ENCODE data around the gene SLC35B2. TPM values are rescaled to one million over a fixed set of nuclear protein-coding genes. Genes with fewer than 3 reads are reported as not detected.

The SLC35B2 gene, protein sequence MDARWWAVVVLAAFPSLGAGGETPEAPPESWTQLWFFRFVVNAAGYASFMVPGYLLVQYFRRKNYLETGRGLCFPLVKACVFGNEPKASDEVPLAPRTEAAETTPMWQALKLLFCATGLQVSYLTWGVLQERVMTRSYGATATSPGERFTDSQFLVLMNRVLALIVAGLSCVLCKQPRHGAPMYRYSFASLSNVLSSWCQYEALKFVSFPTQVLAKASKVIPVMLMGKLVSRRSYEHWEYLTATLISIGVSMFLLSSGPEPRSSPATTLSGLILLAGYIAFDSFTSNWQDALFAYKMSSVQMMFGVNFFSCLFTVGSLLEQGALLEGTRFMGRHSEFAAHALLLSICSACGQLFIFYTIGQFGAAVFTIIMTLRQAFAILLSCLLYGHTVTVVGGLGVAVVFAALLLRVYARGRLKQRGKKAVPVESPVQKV
- total RNA-seq (ENCODE audit: low replicate concordance): 56.4 and 60.8 TPM in 2 replicates

DNA sequence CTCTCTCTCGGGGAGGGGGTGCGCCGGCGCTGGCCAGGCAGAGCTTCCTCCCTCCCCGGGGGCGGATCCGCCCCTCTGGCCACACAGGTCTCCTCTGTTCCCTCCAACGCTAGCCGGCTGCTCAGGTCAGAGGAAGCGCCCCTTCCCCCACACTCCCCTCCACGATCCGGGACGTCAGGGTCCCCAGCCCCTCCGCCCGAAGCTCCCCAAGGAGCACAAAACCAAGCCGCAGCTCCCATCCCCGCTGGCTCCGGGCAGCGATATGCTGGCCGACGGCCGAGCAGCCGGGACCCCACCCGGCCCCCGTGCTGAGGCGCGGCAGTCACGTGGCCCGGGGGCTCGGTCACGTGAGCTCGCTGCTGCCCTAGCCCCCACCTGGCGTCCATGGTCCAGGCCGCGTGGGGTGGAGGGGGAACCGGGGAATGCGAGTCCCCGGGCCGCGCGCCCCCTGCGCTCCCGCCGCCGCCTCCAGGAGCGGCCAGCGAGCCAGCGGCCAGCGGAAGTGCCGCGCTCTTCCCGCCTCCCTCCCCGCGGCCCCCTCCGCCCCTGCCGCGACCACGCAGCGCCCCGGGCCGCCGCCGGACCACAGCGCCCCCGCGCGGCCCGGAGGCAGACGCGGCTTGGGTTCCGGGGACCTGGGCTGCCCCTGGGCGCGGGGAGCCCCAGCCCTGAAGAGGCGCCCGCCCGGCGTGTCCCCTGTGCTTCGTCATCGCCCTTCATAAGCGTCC, at the start of gene SLC35B2:
SLC35B2 (minus strand) TSS at position 504 of the 728 bp plus-strand sequence; CDS start at position 386, 118 bp downstream.
- peak; percentile 56 for DNase-seq (ENCODE audit: low read depth)
- H3K4me3 ChIP-seq (ENCODE audit: low read depth, low read length): peak within 1 kb of the TSS; percentile 92
- TF ChIP-seq, protein P1, sequence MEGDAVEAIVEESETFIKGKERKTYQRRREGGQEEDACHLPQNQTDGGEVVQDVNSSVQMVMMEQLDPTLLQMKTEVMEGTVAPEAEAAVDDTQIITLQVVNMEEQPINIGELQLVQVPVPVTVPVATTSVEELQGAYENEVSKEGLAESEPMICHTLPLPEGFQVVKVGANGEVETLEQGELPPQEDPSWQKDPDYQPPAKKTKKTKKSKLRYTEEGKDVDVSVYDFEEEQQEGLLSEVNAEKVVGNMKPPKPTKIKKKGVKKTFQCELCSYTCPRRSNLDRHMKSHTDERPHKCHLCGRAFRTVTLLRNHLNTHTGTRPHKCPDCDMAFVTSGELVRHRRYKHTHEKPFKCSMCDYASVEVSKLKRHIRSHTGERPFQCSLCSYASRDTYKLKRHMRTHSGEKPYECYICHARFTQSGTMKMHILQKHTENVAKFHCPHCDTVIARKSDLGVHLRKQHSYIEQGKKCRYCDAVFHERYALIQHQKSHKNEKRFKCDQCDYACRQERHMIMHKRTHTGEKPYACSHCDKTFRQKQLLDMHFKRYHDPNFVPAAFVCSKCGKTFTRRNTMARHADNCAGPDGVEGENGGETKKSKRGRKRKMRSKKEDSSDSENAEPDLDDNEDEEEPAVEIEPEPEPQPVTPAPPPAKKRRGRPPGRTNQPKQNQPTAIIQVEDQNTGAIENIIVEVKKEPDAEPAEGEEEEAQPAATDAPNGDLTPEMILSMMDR (IDR thresholded peaks at IDR 0.05; ENCODE audit: insufficient read depth, low read length): peak; percentile 50

DNA sequence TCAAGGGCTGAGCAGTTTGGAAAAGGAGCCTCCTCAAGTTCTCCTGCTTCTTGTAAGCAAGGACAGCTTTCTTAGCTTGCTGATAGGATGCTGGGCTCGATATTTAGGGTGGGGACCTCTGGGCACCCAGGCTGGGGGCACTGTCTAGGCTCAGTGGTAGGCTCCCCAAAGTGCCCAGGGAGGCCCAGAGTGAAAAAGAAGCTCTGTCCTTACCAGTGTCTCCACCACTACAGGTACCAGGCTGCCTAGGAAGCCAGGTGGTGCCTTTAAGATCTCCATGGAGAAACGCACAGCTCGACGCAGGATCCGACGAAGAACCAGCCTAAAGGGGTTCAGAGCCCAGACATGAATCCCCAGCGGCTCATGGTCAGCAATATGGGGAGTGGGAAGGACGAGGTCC, 49.4 kb upstream of the SLC35B2 start:
- TF ChIP-seq, protein P1 (IDR thresholded peaks at IDR 0.05; ENCODE audit: insufficient read depth, low read length): no peak
- no peak overlapping the region for H3K4me3 ChIP-seq (ENCODE audit: low read depth, low read length)

DNA sequence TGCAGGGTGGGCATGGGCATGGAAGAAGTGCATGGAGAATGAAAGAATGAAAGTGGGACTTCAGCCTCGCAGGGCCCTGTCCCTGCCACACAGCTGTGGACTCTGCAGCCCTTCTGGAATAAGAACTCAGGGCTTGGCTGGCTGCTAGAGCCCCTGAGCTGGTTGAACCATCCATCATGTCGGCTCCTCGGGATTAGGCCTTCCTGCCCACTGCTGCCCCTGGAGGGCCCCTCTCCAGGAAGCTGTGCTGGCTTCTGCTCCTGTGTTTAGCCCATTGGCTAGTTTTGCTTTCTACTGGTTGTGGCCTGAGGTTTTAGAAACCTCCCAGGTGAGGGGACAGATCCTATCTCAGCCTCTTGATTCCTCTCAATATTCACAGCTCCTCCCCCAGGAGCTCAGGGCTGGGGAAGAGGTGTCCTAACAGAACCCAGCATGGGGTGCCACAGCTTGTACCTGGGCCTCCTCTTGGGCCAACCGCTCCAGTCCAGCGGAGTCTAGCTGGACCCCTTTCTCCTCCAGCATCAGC, 47.9 kb upstream of the SLC35B2 start:
- H3K4me3 ChIP-seq (ENCODE audit: low read depth, low read length): no peak overlapping the region
- no peak for DNase-seq (ENCODE audit: low read depth)
- TF ChIP-seq, protein P1 (IDR thresholded peaks at IDR 0.05; ENCODE audit: insufficient read depth, low read length): no peak

More for the DNA sequence above, 49.4 kb upstream of the SLC35B2 start:
- no peak for DNase-seq (ENCODE audit: low read depth)

DNA sequence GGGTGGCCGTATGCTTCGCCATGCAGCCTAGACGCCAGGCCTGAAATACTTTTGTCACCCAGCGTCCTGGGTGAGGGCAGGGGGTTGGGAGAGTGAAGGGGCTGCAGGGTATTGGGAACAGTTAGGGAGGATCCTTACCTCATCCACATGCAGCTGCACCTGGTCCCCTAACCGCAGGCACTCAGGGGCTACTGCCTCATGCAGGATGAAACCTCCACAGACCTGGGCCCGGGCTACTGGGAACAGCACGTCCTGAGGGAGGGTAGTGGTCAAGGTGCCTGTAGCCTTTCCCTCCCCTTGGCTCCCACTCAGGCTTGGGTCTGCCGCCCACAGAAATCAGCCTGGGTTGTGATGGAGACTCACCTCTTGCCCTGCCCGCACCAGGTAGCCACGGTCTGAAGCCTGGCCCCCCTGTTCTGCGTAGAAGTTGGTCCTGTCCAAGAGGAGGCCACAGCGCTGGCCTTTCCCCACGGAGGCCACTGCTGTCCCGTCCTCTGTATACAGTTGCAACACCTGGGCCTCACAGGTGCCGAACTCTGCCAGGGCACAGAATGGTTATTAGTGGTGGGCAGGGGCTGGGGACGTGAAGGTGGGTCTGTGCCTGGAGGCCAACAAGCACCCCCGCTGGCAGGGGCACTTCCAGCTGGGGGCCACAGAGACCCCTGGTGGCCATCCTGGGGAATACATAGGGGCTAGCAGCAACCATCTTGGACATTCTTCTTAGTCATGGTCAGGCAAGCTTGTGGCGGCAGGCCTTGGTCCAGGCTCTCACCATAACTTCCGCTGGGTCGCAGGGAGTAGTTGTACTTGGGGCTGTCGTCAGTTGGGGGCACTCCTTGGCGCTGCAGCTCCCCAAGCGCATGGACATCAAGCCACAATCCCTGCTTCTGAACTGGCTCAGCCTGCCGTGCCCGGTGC, 47.2 kb upstream of the SLC35B2 start:
- H3K4me3 ChIP-seq (ENCODE audit: low read depth, low read length): no peak overlapping the region
- DNase-seq (ENCODE audit: low read depth): peak; percentile 28
- TF ChIP-seq, protein P1 (IDR thresholded peaks at IDR 0.05; ENCODE audit: insufficient read depth, low read length): peak; percentile 78

DNA sequence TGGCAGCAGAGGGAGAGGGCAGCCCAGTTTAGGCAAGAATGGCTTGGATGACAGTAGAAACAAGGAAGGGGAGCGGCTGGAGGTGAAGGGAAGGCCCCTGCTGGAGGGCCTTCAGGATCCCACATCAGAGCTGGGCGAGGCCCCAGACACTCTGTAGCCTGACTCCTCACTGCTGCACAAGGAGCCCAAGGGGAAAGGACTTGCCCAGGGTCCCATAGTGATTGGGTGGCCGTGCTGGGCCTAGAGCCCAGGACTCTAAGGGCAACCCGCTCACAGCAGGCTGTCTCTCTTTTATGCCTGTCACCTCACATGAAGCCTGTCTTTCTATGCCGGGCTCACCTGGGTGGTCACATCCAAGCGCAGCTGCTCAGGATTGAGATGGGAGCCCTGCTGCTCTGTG, 46.5 kb upstream of the SLC35B2 start:
- no peak overlapping the region for H3K4me3 ChIP-seq (ENCODE audit: low read depth, low read length)
- no peak for DNase-seq (ENCODE audit: low read depth)
- TF ChIP-seq, protein P1 (IDR thresholded peaks at IDR 0.05; ENCODE audit: insufficient read depth, low read length): no peak

DNA sequence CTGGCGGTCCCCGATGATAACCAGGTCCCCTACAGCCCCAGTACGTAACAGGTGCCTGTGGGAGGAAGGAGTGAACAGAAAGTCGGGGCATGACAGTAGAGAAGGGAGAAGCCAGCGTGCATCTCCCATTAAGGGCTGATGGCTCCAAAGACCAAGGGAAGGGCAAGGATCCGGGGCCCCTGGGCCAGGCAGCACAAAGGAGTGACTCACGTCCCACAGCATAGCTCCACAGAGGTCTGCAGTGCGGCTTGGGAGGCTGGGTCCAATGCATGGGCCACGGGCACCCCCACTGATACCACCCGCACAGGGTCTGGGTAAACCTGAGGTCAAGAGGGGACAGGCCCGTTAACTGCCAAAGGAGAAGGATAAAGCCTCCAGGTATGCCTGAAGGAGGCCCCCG, 45.5 kb upstream of the SLC35B2 start:
- TF ChIP-seq, protein P1 (IDR thresholded peaks at IDR 0.05; ENCODE audit: insufficient read depth, low read length): no peak
- no peak for DNase-seq (ENCODE audit: low read depth)
- no peak overlapping the region for H3K4me3 ChIP-seq (ENCODE audit: low read depth, low read length)

Data from fibroblast of the aortic adventitia (primary cell).